Progenitor cell of endocrine pancreas (in vitro differentiated cells): ENCODE data around the gene CLP1. TPM values are rescaled to one million over a fixed set of nuclear protein-coding genes. Genes with fewer than 3 reads are reported as not detected.

ENCODE experiments used
- DNase-seq: peaks from one replicate; pipeline ENCODE4 v3.0.0; 2021; ENCODE audit warnings: low spot score; ENCODE audit not compliant: unreplicated experiment
- H3K27ac Mint-ChIP-seq: 2 replicates; pipeline ENCODE4 v1.8.0; 2021; ENCODE audit warnings: mild to moderate bottlenecking, moderate library complexity, mixed read lengths
- H3K27me3 Mint-ChIP-seq: 2 replicates; pipeline ENCODE4 v1.8.0; 2021; ENCODE audit warnings: mixed read lengths
- H3K36me3 Mint-ChIP-seq: 2 replicates; pipeline ENCODE4 v1.8.0; 2022; ENCODE audit warnings: mixed read lengths; ENCODE audit not compliant: insufficient read depth
- H3K4me1 Mint-ChIP-seq: 2 replicates; pipeline ENCODE4 v1.8.0; 2021; ENCODE audit warnings: low read depth, mixed read lengths
- H3K4me3 Mint-ChIP-seq: 2 replicates; pipeline ENCODE4 v1.8.0; 2021; ENCODE audit warnings: low read depth, mild to moderate bottlenecking, moderate library complexity, mixed read lengths
- H3K9me3 Mint-ChIP-seq: 2 replicates; pipeline ENCODE4 v1.8.0; 2021; ENCODE audit warnings: low read depth, mixed read lengths
- long read RNA-seq: library from polyadenylated mRNA; unstranded; transcript quantifications from one replicate; pipeline ENCODE4 v2.0.0, GENCODE V29; 2020
- total RNA-seq: library from RNA; stranded (reverse); gene quantifications from 2 replicates; pipeline ENCODE4 v1.2.1, GENCODE V29; 2021
- TF ChIP-seq, protein P1 (sequence below): fragments of 200-600 bp; sonication (generic); IDR thresholded peaks from one replicate; pipeline ENCODE4 v1.5.0; 2021; ENCODE audit warnings: antibody characterized with exemption, mild to moderate bottlenecking; ENCODE audit not compliant: unreplicated experiment

The CLP1 gene
- 22.0 and 22.2 TPM in 2 replicates for total RNA-seq
- long read RNA-seq, transcript CLP1-205 (3 exons, 2,435 nt) = major isoform, 160 of 176 reads
- long read RNA-seq, partial matches to known transcripts = 5 of 176 reads
- long read RNA-seq, other reads (novel, unspliced or antisense) = 8 of 176 reads

DNA sequence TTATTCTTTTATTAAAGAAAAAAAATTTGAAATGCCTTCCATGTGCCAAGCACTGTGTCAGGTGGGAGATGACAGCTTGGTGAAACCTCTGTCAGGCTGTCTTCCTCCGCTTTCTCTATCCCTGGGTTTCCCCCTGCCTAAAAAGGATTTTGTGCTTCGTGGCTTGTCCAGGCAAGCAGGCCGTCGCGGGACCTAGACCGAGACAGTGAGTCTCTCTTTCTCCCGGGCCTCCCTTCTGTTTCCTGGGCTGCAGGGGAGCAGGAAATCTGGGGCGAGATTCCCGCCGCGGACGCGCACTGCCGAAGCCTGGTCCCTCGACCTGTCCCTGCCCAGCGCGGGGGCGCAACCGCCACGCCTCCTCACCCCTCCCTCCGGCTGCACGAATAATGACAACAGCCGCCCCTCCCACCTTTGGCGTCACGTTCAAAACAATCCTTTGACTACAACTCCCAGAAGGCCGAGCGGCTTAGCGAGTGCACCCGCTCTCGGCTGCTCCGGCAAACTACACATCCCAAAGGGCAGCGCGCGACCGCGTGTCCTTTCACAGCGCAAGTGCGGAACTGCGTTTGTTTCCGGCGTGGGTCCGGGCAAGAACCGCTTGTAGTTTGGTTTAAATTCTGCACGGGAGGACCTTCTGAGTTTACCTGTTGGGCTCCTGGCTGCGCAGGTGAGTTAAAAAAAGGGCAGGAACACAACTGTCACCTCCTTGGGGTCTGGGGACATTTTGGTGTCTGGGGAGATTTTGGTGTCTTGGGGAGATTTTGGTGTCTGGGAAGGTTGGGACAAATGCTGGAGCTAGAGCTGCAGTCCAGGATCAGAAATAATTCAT, at the start of gene CLP1:
Gene CLP1, plus strand, starts transcription at position 569 of the 829 bp plus-strand sequence. CDS start 1,715 bp downstream, outside the sequence.
- peaks cover 10% of the 10 kb centered on the region for H3K36me3 Mint-ChIP-seq
- peak; percentile 96 for DNase-seq
- peak within 1 kb of the TSS; percentile 99 for H3K4me3 Mint-ChIP-seq
- H3K27me3 Mint-ChIP-seq = peaks cover 3% of the 10 kb centered on the region
- H3K27ac Mint-ChIP-seq = peak within 1 kb of the TSS; percentile 95
- H3K9me3 Mint-ChIP-seq = no peaks in the 10 kb centered on the region
- peaks cover 17% of the 10 kb centered on the region for H3K4me1 Mint-ChIP-seq
- TF ChIP-seq, protein P1, sequence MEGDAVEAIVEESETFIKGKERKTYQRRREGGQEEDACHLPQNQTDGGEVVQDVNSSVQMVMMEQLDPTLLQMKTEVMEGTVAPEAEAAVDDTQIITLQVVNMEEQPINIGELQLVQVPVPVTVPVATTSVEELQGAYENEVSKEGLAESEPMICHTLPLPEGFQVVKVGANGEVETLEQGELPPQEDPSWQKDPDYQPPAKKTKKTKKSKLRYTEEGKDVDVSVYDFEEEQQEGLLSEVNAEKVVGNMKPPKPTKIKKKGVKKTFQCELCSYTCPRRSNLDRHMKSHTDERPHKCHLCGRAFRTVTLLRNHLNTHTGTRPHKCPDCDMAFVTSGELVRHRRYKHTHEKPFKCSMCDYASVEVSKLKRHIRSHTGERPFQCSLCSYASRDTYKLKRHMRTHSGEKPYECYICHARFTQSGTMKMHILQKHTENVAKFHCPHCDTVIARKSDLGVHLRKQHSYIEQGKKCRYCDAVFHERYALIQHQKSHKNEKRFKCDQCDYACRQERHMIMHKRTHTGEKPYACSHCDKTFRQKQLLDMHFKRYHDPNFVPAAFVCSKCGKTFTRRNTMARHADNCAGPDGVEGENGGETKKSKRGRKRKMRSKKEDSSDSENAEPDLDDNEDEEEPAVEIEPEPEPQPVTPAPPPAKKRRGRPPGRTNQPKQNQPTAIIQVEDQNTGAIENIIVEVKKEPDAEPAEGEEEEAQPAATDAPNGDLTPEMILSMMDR = no peak

DNA sequence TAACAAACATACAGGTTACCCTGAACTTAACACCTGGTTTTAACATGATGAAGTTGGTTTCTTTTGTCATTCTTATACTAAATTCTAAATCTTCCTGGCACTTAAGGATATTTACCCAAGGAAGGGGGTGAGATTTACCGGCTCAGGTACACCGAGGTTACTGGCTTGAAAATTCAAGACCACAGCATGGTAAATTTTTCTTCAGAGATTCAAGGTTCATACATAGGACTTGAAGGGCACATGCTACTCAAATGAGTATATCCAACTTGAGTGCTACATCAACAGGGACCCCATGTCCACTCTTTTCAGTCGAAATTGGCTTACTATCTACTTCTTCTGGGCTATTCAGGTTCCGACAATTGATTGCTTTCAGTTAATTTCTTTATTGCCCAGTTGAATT, 47.4 kb upstream of the CLP1 start:
- Mint-ChIP-seq H3K4me3 (no peak overlapping the region), H3K27me3 (no peaks in the 10 kb centered on the region), H3K27ac (no peak overlapping the region), H3K36me3 (peaks cover 31% of the 10 kb centered on the region), H3K4me1 (no peaks in the 10 kb centered on the region), H3K9me3 (no peaks in the 10 kb centered on the region)
- DNase-seq = no peak
- TF ChIP-seq, protein P1 = no peak

DNA sequence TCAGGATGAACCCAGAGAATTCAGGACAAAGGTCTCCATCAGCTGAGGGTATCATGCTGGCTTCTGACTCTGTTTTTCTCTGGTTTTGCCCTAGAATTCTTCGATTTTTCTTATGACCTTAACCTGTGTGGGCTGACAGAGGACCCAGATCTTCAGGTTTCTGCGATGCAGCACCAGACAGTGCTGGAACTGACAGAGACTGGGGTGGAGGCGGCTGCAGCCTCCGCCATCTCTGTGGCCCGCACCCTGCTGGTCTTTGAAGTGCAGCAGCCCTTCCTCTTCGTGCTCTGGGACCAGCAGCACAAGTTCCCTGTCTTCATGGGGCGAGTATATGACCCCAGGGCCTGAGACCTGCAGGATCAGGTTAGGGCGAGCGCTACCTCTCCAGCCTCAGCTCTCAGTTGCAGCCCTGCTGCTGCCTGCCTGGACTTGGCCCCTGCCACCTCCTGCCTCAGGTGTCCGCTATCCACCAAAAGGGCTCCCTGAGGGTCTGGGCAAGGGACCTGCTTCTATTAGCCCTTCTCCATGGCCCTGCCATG, 43.3 kb upstream of the CLP1 start:
- TF ChIP-seq, protein P1 = no peak
- peaks cover 32% of the 10 kb centered on the region for H3K36me3 Mint-ChIP-seq
- no peak for DNase-seq
- H3K9me3 Mint-ChIP-seq = no peaks in the 10 kb centered on the region
- peak overlapping the region; percentile 49 for H3K27ac Mint-ChIP-seq
- H3K27me3 Mint-ChIP-seq = no peaks in the 10 kb centered on the region
- H3K4me1 Mint-ChIP-seq = peaks cover 3% of the 10 kb centered on the region
- H3K4me3 Mint-ChIP-seq = no peak overlapping the region

DNA sequence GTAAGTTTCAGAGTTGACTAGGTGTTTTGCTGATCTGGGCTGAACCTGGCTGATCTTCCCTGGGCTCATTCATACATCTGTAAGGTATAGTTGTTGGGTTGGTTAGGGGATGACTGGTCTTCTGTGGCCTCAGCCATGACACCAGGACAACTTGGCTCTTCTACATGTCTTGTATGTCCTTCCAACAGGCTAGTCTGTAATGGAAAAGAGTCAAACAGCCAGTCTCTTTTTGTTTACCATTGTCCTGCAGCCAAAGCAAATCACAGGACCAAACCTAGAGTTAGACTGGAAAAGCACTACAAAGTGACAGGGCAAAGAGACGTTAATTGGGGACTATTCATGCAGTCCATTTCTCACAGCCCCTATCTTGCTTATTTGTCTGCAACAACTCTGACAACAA, 42.3 kb upstream of the CLP1 start:
- TF ChIP-seq, protein P1 = no peak
- no peaks in the 10 kb centered on the region for H3K9me3 Mint-ChIP-seq
- peaks cover 3% of the 10 kb centered on the region for H3K4me1 Mint-ChIP-seq
- no peak overlapping the region for H3K27ac Mint-ChIP-seq
- H3K4me3 Mint-ChIP-seq = no peak overlapping the region
- no peak for DNase-seq
- peaks cover 34% of the 10 kb centered on the region for H3K36me3 Mint-ChIP-seq
- H3K27me3 Mint-ChIP-seq = no peaks in the 10 kb centered on the region

DNA sequence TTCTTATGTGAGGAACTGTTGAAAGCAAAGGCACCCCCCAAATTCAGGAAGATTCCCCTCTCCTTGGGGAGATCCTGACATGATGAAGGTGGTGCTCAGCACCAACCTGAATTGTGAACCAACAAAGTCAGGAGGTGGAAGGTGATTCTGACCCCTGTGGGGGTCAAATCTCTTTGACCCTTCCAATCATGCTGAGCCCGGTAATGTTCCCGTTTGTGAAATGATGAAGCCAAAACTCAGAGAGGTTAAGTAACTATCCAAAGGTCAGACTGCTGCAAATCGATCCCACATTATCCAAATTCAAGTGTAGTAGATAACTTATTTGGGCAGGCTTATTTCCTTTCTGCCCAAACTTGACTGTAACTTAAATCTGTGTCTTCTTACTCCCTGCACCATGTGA, 41.0 kb upstream of the CLP1 start:
- peaks cover 3% of the 10 kb centered on the region for H3K4me1 Mint-ChIP-seq
- H3K36me3 Mint-ChIP-seq = peaks cover 32% of the 10 kb centered on the region
- H3K4me3 Mint-ChIP-seq = no peak overlapping the region
- H3K27me3 Mint-ChIP-seq = no peaks in the 10 kb centered on the region
- no peaks in the 10 kb centered on the region for H3K9me3 Mint-ChIP-seq
- H3K27ac Mint-ChIP-seq = no peak overlapping the region
- DNase-seq = no peak
- TF ChIP-seq, protein P1 = no peak
